NB4 (cell line): Measurements from ENCODE around the gene PPP1CB.

Source experiments
- DNase-seq: peaks from one replicate; pipeline ENCODE4 v3.0.0; 2010; ENCODE audit warnings: low read depth
- H3K4me3 ChIP-seq: one replicate; pipeline ENCODE4 v1.5.1; 2011; ENCODE audit warnings: mild to moderate bottlenecking, low read depth, low read length, moderate library complexity
- CTCF ChIP-seq: IDR thresholded peaks from one replicate; pipeline ENCODE4 v1.5.1; 2012; ENCODE audit warnings: low read depth, low read length
- POLR2A ChIP-seq: IDR thresholded peaks from 2 replicates; pipeline ENCODE4 v1.6.1; 2011; ENCODE audit warnings: mild to moderate bottlenecking; ENCODE audit not compliant: insufficient read length; ENCODE audit errors: extremely low read depth

The PPP1CB gene

GRCh38 chr2:28842042-28842441, 90.4 kb downstream of the PPP1CB start:
- TF ChIP-seq CTCF (no peak), POLR2A (no peak)
- DNase-seq, result no peak
- no peak overlapping the region for H3K4me3 ChIP-seq
